Measurements from ENCODE around the gene KCNK17.

DNA sequence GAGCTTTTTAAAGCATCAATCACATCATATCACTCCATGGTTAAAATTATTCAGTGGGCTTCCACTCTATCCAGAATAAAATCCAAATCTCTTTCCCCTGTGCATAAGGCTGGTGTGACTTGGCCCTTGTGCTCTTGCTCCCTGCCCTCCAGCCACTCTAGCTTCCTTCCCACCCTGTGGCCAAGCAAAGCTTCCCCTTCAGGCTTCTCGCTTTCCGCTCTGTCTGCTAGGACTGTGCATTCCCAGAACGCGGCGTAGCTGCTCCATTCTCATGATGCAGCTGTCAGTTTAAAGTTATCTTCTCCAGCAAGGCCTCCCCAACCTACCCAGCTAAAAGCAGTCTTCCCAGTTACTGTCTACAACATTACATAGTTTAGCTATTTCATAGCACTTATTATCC is 27.7 kb upstream of the KCNK17 start:
- TF ChIP-seq, protein P1, sequence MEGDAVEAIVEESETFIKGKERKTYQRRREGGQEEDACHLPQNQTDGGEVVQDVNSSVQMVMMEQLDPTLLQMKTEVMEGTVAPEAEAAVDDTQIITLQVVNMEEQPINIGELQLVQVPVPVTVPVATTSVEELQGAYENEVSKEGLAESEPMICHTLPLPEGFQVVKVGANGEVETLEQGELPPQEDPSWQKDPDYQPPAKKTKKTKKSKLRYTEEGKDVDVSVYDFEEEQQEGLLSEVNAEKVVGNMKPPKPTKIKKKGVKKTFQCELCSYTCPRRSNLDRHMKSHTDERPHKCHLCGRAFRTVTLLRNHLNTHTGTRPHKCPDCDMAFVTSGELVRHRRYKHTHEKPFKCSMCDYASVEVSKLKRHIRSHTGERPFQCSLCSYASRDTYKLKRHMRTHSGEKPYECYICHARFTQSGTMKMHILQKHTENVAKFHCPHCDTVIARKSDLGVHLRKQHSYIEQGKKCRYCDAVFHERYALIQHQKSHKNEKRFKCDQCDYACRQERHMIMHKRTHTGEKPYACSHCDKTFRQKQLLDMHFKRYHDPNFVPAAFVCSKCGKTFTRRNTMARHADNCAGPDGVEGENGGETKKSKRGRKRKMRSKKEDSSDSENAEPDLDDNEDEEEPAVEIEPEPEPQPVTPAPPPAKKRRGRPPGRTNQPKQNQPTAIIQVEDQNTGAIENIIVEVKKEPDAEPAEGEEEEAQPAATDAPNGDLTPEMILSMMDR (IDR thresholded peaks at IDR 0.05; ENCODE audit: low read depth, low read length): no peak
- TF ChIP-seq POLR2A (IDR thresholded peaks at IDR 0.05; ENCODE audit: extremely low read depth, insufficient read length) (no peak), MYC (IDR thresholded peaks at IDR 0.05; ENCODE audit: low read depth, low read length) (no peak)

Measured in NB4 (cell line).